GM12872 (cell line): ENCODE results near the gene IFFO2.

ENCODE experiments used
- CTCF ChIP-seq: IDR thresholded peaks from 3 replicates; pipeline ENCODE4 v1.5.1; 2011; ENCODE audit warnings: low read depth, mild to moderate bottlenecking, low read length, moderate library complexity; ENCODE audit not compliant: insufficient read depth

IFFO2 gene

DNA sequence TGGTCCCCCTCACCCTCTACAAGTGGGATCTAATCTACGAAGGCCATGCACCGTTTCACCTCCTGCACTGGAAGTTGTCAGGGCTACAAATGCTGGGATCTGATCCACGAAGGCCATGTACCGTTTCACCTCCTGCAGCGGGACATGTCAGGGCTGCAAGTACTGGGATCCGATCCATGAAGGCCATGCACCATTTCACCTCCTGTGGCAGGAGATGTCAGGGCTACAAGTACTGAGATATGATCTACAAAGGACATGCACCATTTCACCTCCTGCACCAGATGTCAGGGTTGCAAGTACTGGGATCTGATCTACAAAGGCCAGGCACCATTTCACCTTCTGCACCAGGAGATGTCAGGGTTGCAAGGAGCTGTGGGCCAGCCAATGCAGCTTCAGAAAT lies 61.2 kb downstream of the IFFO2 start:
- no peak for TF ChIP-seq CTCF

DNA sequence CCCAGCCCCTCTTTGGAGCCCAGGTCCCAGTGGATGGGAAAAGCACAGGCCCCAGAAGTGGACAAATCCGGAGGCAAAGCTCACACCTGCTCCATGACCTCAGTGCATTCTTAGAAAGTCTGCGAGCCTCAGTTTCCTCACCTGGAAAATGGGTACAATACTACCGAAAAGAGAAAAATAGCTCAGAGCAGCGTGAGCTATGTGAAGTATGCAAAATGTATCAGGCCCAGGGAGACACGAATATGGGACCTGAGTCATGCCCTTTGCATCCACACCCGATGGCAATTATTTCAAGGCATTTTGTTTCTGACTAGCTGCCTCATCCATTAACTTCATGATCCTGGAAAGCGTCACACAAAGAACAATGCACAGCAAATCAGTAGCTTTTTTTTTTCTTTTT lies 63.4 kb downstream of the IFFO2 start:
- TF ChIP-seq CTCF, result no peak

GRCh38 chr1:18891426-18891780 lies 65.1 kb downstream of the IFFO2 start:
- TF ChIP-seq CTCF, result no peak

DNA sequence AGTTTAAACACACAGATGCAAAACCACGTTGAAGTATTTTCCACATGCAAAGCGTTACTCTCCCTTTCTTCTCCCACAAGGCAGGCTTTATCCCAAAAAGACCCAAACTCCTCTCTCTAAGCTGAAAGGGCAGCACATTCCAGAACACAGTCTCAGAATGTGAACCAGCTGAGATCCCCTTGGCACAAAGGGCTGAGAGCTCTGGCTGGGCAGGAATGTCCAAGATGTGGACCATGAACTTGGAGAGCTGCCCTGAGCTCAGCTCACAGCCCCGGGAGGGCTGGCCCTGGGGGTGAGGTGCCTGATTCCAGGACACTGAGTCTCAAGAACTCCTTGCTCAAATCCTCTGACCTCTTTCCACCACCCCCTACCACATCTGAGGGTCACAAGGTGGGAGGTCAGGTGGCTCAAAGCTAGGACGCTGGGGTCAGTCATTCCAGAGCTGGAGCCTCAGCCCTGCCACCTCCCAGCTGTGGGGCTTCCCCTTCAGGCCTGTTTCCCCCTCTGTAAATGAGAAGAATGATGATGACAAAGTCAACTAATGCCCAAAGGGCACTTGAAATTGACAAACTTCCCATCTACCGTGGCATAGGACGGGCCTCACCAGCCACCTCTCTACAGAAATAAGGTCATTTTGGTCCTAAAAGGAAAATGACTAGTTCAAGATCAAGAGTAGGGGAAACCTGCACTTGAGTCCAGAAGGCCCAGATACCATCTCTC lies 65.6 kb downstream of the IFFO2 start:
- no peak for TF ChIP-seq CTCF

DNA sequence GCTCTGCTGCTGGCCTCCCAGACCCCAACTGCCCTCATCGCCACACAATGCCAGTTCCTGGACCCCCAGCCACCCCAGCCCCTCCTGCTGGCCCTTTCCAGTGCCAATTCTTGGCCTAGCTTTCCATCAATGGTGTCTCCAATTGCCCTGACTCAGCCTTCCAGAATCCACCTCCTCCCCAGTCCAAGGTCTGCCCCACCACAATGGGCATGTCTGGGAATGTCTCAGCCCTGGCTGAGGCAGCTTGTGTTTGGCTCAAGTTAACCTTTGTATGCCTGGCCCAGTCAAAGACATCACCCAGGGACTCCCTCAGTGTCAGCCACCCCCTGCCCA lies 70.5 kb downstream of the IFFO2 start:
- no peak for TF ChIP-seq CTCF

DNA sequence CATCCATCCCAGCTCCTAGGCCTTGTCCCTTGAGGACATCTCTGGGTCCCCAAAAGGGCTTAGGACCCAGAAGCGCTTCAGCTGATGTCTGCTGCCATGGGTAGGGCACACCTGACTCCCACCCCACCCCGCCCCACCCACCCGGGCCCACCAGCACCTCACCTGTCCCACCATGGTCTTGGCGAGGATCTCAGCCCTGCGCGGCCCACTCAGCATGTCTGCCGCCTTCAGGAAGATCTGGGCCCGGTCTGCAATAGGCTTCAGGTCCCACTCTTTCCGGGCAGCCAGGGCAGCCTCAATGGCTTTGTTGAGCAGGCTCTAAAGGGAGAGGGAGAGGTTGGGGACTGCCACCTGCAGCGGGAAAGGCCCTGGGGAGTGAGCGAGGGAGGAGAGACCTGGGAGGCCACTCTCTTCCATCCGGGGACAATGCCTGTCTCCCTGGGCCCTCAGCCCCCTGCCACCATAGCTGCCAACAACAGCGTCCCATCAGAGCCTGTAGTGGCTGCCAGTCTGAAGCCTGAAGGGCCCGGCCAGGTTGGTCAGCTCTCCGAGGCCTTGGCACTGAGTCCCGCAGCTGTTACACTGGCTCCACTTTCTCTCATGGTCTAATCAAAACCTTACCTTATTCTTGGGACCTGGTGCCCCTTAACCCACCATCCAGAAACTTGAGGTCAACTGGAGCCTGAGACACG lies 71.0 kb downstream of the IFFO2 start:
- no peak for TF ChIP-seq CTCF

- no peak for TF ChIP-seq CTCF
Measured at GRCh38 chr1:18884727-18885126, 71.7 kb downstream of the IFFO2 start.

DNA sequence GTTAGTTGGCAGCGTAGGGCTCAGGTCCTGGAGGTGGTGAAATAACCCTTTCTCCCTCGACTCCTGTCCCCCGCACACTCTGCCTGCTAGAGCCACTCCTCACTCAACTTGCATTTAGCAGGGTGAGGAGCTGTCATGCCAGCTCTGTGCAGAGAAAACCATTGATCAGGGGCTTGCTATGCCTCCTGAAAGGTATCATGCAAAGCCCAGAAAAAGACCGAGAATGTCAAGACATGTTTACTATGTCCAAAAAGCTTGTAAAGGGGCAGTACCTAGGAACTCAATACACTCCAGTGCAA lies 72.1 kb downstream of the IFFO2 start:
- no peak for TF ChIP-seq CTCF
